GM23338 (cell line): ENCODE data around the gene MYOM3. TPM values are rescaled to one million over a fixed set of nuclear protein-coding genes. Genes with fewer than 3 reads are reported as not detected.

Experiments
- ATAC-seq: fragments of 200-7000 bp; cut with Tn5 transposase; 3 replicates; pipeline ENCODE4 v1.9.1; 2020
- DNase-seq: peaks from one replicate; pipeline ENCODE4 v3.0.0-alpha.2; 2015; ENCODE audit warnings: low spot score
- H2AFZ ChIP-seq: fragments of 200-600 bp; sonication (generic); 2 replicates; pipeline ENCODE4 v1.8.0; 2016; ENCODE audit warnings: antibody characterized with exemption, mild to moderate bottlenecking, moderate library complexity
- H3F3A ChIP-seq: fragments of 200-600 bp; sonication (generic); replicated peaks from 2 replicates; pipeline ENCODE4 v1.8.0; 2017; ENCODE audit warnings: antibody characterized with exemption, mixed run types, low read depth
- H3K27ac ChIP-seq: fragments of 200-600 bp; sonication (generic); 2 replicates; pipeline ENCODE4 v1.6.1; 2016; ENCODE audit warnings: low read depth
- H3K27me3 ChIP-seq: fragments of 200-600 bp; sonication (generic); 2 replicates; pipeline ENCODE4 v1.8.0; 2016; ENCODE audit warnings: mild to moderate bottlenecking, mixed run types, moderate library complexity; ENCODE audit not compliant: insufficient read depth
- H3K36me3 ChIP-seq: fragments of 200-600 bp; sonication (generic); 2 replicates; pipeline ENCODE4 v1.8.0; 2016; ENCODE audit warnings: mild to moderate bottlenecking; ENCODE audit not compliant: insufficient read depth
- H3K4me1 ChIP-seq: fragments of 200-600 bp; sonication (generic); 2 replicates; pipeline ENCODE4 v1.8.0; 2016; ENCODE audit warnings: mild to moderate bottlenecking, moderate library complexity; ENCODE audit not compliant: insufficient read depth
- H3K4me2 ChIP-seq: fragments of 200-600 bp; sonication (generic); 2 replicates; pipeline ENCODE4 v1.7.1; 2017; ENCODE audit warnings: mixed run types
- H3K4me3 ChIP-seq: fragments of 200-600 bp; sonication (generic); 2 replicates; pipeline ENCODE4 v1.6.1; 2016; ENCODE audit warnings: mixed run types
- H3K79me2 ChIP-seq: fragments of 200-600 bp; sonication (generic); replicated peaks from 2 replicates; pipeline ENCODE4 v1.8.0; 2017; ENCODE audit warnings: mild to moderate bottlenecking; ENCODE audit not compliant: insufficient read depth
- H3K9me2 ChIP-seq: fragments of 200-600 bp; sonication (generic); 2 replicates; pipeline ENCODE4 v1.8.0; 2017; ENCODE audit not compliant: insufficient read depth
- H4K20me1 ChIP-seq: fragments of 200-600 bp; sonication (generic); replicated peaks from 2 replicates; pipeline ENCODE4 v1.8.0; 2017; ENCODE audit warnings: mild to moderate bottlenecking; ENCODE audit not compliant: insufficient read depth
- H3K27ac Mint-ChIP-seq: 2 replicates; pipeline ENCODE4 v1.8.0; 2020; ENCODE audit warnings: inconsistent platforms, mild to moderate bottlenecking, moderate library complexity, mixed read lengths
- H3K27me3 Mint-ChIP-seq: 3 replicates; pipeline ENCODE4 v1.8.0; 2022; ENCODE audit warnings: low read depth, mild to moderate bottlenecking, moderate library complexity, mixed read lengths, inconsistent platforms; ENCODE audit not compliant: insufficient read depth, poor library complexity
- H3K36me3 Mint-ChIP-seq: 3 replicates; pipeline ENCODE4 v1.8.0; 2021; ENCODE audit warnings: low read depth, mild to moderate bottlenecking, inconsistent platforms, moderate library complexity, mixed read lengths
- H3K4me1 Mint-ChIP-seq: 3 replicates; pipeline ENCODE4 v1.8.0; 2020; ENCODE audit warnings: mild to moderate bottlenecking, inconsistent platforms, mixed read lengths
- H3K4me3 Mint-ChIP-seq: 3 replicates; pipeline ENCODE4 v1.8.0; 2021; ENCODE audit warnings: moderate library complexity, mild to moderate bottlenecking, inconsistent platforms, mixed read lengths
- H3K9me3 Mint-ChIP-seq: 3 replicates; pipeline ENCODE4 v1.8.0; 2020; ENCODE audit warnings: moderate library complexity, mild to moderate bottlenecking, inconsistent platforms, mixed read lengths
- CREB1 ChIP-seq: fragments of 250-450 bp; sonication (Bioruptor Pico); IDR thresholded peaks from 2 replicates; pipeline ENCODE4 v1.5.0; 2020; ENCODE audit warnings: low read depth, mild to moderate bottlenecking, moderate library complexity
- EZH2 ChIP-seq: fragments of 200-600 bp; sonication (generic); IDR thresholded peaks from one replicate; pipeline ENCODE4 v1.8.0; 2017; ENCODE audit warnings: antibody characterized with exemption, mild to moderate bottlenecking, low read depth; ENCODE audit not compliant: unreplicated experiment
- EZH2phosphoT487 ChIP-seq: fragments of 200-600 bp; sonication (generic); IDR thresholded peaks from one replicate; pipeline ENCODE4 v1.8.1; 2018; ENCODE audit warnings: antibody characterized with exemption; ENCODE audit not compliant: unreplicated experiment
- JUNB ChIP-seq: IDR thresholded peaks from one replicate; pipeline ENCODE4 v1.6.1; 2016; ENCODE audit warnings: antibody characterized with exemption; ENCODE audit not compliant: unreplicated experiment
- NANOG ChIP-seq: IDR thresholded peaks from 2 replicates; pipeline ENCODE4 v1.6.1; 2016; ENCODE audit warnings: antibody characterized with exemption, borderline replicate concordance
- POLR2AphosphoS5 ChIP-seq: IDR thresholded peaks from 2 replicates; pipeline ENCODE4 v1.6.1; 2016; ENCODE audit warnings: antibody characterized with exemption, low read depth
- STAT1 ChIP-seq: IDR thresholded peaks from one replicate; pipeline ENCODE4 v1.6.1; 2016; ENCODE audit warnings: antibody characterized with exemption; ENCODE audit not compliant: unreplicated experiment
- ZNF114 ChIP-seq: fragments of 250-450 bp; sonication (Bioruptor Pico); IDR thresholded peaks from 2 replicates; pipeline ENCODE4 v1.5.0; 2020; ENCODE audit warnings: mild to moderate bottlenecking, moderate library complexity
- ZNF331 ChIP-seq: fragments of 250-450 bp; sonication (Bioruptor Pico); IDR thresholded peaks from 2 replicates; pipeline ENCODE4 v1.5.0; 2020; ENCODE audit warnings: low read depth, mild to moderate bottlenecking, moderate library complexity
- polyA plus RNA-seq: library from polyadenylated mRNA; unstranded; fragments of >200 nt; fragmentation: Nextera tagmentation; extraction: Ambion mirVana; gene quantifications from 2 replicates; pipeline ENCODE4 v1.2.1, GENCODE V29; 2016
- total RNA-seq: library from RNA; depleted of rRNA; stranded (reverse); fragments of >200 nt; shearing (Covaris generic); gene quantifications from 2 replicates; pipeline ENCODE4 v1.2.3, GENCODE V29; 2014
- TF ChIP-seq, protein P1 (sequence below): IDR thresholded peaks from one replicate; pipeline ENCODE4 v1.6.1; 2018; ENCODE audit warnings: antibody characterized with exemption; ENCODE audit not compliant: unreplicated experiment
- TF ChIP-seq, protein P2 (sequence below): IDR thresholded peaks from 2 replicates; pipeline ENCODE4 v1.6.1; 2016; ENCODE audit warnings: antibody characterized with exemption
- TF ChIP-seq, protein P3 (sequence below), 2 experiments: fragments of 200-600 bp in 1 of 2; sonication (generic) in 1 of 2; conservative IDR thresholded peaks; 2 replicates each; pipeline versions ENCODE4 v1.5.1 to v1.6.1; 2016 to 2017; ENCODE audit warnings: antibody characterized with exemption in 2 of 2, low read depth in 2 of 2, mild to moderate bottlenecking in 2 of 2, moderate library complexity in 1 of 2

The MYOM3 gene
- total and polyA plus RNA-seq, 2 experiments from 2014 or later, result not detected

DNA sequence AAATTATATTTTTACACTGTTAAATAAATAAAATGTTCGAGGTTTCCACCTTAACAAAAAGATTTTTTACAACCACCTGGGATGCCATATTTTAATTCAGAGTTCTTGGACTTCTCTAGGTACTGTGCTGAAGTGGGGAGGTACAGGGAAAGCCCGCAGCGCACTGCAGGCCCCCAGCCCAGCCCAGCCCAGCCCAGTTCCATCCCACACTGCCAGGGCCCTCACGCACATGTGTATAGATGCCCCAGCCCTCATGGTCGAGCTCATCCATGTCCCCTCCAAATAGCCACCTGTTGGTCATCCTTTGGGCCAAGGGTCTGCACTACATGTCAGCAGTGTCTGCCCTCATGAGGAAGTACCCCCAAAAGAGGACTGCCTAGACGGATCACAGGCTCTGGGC is 11.7 kb upstream of the MYOM3 start:
- Histone ChIP-seq H3K36me3 (no peaks in the 10 kb centered on the region), H3K27me3 (no peaks in the 10 kb centered on the region), H3K27ac (no peak overlapping the region), H3K79me2 (no peaks in the 10 kb centered on the region), H3K4me3 (no peak overlapping the region), H3K4me1 (no peaks in the 10 kb centered on the region), H3K4me2 (no peak overlapping the region), H4K20me1 (no peaks in the 10 kb centered on the region), H3K9me2 (no peaks in the 10 kb centered on the region), H3F3A (no peaks in the 10 kb centered on the region), H2AFZ (no peak overlapping the region)
- ATAC-seq, result no peak
- Mint-ChIP-seq H3K27me3 (peaks cover 5% of the 10 kb centered on the region), H3K4me3 (no peak overlapping the region), H3K27ac (no peak overlapping the region; the same call in 1 of the 2 replicates), H3K36me3 (no peaks in the 10 kb centered on the region), H3K4me1 (peaks cover 2% of the 10 kb centered on the region), H3K9me3 (no peaks in the 10 kb centered on the region)
- no peak for DNase-seq
- TF ChIP-seq, protein P1, sequence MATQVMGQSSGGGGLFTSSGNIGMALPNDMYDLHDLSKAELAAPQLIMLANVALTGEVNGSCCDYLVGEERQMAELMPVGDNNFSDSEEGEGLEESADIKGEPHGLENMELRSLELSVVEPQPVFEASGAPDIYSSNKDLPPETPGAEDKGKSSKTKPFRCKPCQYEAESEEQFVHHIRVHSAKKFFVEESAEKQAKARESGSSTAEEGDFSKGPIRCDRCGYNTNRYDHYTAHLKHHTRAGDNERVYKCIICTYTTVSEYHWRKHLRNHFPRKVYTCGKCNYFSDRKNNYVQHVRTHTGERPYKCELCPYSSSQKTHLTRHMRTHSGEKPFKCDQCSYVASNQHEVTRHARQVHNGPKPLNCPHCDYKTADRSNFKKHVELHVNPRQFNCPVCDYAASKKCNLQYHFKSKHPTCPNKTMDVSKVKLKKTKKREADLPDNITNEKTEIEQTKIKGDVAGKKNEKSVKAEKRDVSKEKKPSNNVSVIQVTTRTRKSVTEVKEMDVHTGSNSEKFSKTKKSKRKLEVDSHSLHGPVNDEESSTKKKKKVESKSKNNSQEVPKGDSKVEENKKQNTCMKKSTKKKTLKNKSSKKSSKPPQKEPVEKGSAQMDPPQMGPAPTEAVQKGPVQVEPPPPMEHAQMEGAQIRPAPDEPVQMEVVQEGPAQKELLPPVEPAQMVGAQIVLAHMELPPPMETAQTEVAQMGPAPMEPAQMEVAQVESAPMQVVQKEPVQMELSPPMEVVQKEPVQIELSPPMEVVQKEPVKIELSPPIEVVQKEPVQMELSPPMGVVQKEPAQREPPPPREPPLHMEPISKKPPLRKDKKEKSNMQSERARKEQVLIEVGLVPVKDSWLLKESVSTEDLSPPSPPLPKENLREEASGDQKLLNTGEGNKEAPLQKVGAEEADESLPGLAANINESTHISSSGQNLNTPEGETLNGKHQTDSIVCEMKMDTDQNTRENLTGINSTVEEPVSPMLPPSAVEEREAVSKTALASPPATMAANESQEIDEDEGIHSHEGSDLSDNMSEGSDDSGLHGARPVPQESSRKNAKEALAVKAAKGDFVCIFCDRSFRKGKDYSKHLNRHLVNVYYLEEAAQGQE, result no peak
- no peak for TF ChIP-seq ZNF331 (CRISPR knock-in tag)
- no peak for TF ChIP-seq JUNB
- no peak for TF ChIP-seq EZH2
- TF ChIP-seq NANOG, result no peak
- TF ChIP-seq POLR2AphosphoS5, result no peak
- no peak for TF ChIP-seq EZH2phosphoT487

DNA sequence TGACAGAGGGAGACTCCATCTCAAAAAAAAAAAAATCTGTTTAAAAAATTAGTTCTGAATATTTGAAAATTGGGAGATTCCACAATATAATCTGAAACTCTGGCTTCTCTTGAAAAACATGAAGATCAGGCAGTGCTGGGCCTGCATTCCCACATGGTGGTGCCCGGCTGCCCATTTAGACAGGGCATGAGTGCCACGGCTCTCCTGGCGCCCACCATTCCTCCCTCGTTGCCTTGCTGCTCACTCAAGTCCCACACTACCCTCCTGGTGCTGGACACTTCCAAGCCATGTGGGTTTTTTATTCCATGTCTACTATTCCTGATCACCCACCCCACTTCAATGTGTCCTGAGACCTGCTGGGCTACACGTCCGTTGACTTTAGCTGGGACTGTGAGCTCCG is 10.8 kb upstream of the MYOM3 start:
- H2AFZ ChIP-seq, result no peak overlapping the region
- no peaks in the 10 kb centered on the region for H3K36me3 ChIP-seq
- no peak overlapping the region for H3K27ac ChIP-seq
- H3K9me2 ChIP-seq, result no peaks in the 10 kb centered on the region
- Mint-ChIP-seq H3K27ac (no peak overlapping the region), H3K4me1 (no peaks in the 10 kb centered on the region), H3K27me3 (peaks cover 5% of the 10 kb centered on the region), H3K4me3 (no peak overlapping the region), H3K9me3 (no peaks in the 10 kb centered on the region), H3K36me3 (no peaks in the 10 kb centered on the region)
- no peaks in the 10 kb centered on the region for H3K79me2 ChIP-seq
- H3F3A ChIP-seq, result no peaks in the 10 kb centered on the region
- no peak for ATAC-seq
- H3K4me2 ChIP-seq, result no peak overlapping the region
- no peaks in the 10 kb centered on the region for H3K27me3 ChIP-seq
- H3K4me3 ChIP-seq, result no peak overlapping the region
- TF ChIP-seq, protein P2, sequence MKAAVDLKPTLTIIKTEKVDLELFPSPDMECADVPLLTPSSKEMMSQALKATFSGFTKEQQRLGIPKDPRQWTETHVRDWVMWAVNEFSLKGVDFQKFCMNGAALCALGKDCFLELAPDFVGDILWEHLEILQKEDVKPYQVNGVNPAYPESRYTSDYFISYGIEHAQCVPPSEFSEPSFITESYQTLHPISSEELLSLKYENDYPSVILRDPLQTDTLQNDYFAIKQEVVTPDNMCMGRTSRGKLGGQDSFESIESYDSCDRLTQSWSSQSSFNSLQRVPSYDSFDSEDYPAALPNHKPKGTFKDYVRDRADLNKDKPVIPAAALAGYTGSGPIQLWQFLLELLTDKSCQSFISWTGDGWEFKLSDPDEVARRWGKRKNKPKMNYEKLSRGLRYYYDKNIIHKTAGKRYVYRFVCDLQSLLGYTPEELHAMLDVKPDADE, result no peak
- TF ChIP-seq, protein P3, sequence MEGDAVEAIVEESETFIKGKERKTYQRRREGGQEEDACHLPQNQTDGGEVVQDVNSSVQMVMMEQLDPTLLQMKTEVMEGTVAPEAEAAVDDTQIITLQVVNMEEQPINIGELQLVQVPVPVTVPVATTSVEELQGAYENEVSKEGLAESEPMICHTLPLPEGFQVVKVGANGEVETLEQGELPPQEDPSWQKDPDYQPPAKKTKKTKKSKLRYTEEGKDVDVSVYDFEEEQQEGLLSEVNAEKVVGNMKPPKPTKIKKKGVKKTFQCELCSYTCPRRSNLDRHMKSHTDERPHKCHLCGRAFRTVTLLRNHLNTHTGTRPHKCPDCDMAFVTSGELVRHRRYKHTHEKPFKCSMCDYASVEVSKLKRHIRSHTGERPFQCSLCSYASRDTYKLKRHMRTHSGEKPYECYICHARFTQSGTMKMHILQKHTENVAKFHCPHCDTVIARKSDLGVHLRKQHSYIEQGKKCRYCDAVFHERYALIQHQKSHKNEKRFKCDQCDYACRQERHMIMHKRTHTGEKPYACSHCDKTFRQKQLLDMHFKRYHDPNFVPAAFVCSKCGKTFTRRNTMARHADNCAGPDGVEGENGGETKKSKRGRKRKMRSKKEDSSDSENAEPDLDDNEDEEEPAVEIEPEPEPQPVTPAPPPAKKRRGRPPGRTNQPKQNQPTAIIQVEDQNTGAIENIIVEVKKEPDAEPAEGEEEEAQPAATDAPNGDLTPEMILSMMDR (conservative IDR thresholded peaks at IDR 0.05; ENCODE audit: low read depth in 2 of 2), result no peak
- TF ChIP-seq CREB1 (CRISPR knock-in tag) (no peak), POLR2AphosphoS5 (no peak), ZNF114 (CRISPR knock-in tag) (no peak), NANOG (no peak), STAT1 (no peak)
- H3K4me1 ChIP-seq, result no peaks in the 10 kb centered on the region
- no peaks in the 10 kb centered on the region for H4K20me1 ChIP-seq
- no peak for DNase-seq
